ENCODE data around the gene RBSN.

- TF ChIP-seq CTCF (IDR thresholded peaks at IDR 0.05) (no peak), POLR2A (IDR thresholded peaks at IDR 0.05) (no peak), POLR2AphosphoS5 (IDR thresholded peaks at IDR 0.05; ENCODE audit: insufficient read depth in 1 of 2, low read depth in 1 of 2) (no peak)
These were observed 9.7 kb downstream of the RBSN start for GRCh38 chr3:15089201-15089600.

Measured in vagina (tissue), 2 donors.